ENCODE results near the gene AGPAT3. TPM values are rescaled to one million over a fixed set of nuclear protein-coding genes. Genes with fewer than 3 reads are reported as not detected.

The AGPAT3 gene
- total RNA-seq, 1 donor from 2014 or later, result 50.5 TPM

DNA sequence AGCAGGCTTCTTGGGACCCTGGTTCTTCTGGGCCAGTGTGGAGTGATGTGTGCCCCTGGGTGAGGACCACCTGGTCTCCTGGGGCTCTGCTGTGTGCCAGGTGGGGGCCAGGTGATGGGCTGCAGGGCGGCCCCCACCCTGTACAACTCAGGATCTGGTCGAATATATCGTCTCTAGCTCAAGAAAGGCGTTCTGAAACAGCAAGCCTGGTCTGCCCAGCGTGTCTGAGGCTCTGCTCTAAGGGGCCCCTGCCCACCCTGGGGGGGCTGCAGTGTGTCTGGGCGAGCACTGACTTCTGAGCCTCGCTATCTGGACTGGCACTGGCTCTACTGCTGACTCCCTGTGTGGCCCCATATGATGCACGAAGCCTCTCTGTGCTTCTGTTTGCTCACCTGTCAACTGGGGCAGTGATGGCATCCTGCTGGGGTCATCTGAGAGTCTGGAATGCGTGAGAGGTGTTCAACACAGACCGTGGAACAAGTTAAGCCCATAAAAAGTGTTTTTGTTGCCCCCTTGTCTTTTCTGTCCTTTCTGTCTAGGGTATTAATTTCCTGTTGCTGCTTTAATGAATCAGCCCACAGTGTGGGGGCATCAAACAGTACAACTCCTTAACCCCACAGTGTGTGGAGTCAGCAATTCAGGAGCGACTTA, 91.1 kb downstream of the AGPAT3 start:
- TF ChIP-seq, protein P1, sequence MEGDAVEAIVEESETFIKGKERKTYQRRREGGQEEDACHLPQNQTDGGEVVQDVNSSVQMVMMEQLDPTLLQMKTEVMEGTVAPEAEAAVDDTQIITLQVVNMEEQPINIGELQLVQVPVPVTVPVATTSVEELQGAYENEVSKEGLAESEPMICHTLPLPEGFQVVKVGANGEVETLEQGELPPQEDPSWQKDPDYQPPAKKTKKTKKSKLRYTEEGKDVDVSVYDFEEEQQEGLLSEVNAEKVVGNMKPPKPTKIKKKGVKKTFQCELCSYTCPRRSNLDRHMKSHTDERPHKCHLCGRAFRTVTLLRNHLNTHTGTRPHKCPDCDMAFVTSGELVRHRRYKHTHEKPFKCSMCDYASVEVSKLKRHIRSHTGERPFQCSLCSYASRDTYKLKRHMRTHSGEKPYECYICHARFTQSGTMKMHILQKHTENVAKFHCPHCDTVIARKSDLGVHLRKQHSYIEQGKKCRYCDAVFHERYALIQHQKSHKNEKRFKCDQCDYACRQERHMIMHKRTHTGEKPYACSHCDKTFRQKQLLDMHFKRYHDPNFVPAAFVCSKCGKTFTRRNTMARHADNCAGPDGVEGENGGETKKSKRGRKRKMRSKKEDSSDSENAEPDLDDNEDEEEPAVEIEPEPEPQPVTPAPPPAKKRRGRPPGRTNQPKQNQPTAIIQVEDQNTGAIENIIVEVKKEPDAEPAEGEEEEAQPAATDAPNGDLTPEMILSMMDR (IDR thresholded peaks at IDR 0.05; ENCODE audit: unreplicated experiment), result no peak
- peaks cover 8% of the 10 kb centered on the region for H3K4me1 Mint-ChIP-seq (ENCODE audit: low read depth)
- no peak overlapping the region for H3K4me3 Mint-ChIP-seq (ENCODE audit: low read depth)
- H3K27me3 Mint-ChIP-seq, result no peaks in the 10 kb centered on the region
- DNase-seq (ENCODE audit: low spot score, unreplicated experiment), result no peak
- no peaks in the 10 kb centered on the region for H3K9me3 Mint-ChIP-seq (ENCODE audit: low read depth)
- peaks cover 1% of the 10 kb centered on the region for H3K36me3 Mint-ChIP-seq (ENCODE audit: insufficient read depth)
- no peak overlapping the region for H3K27ac Mint-ChIP-seq

DNA sequence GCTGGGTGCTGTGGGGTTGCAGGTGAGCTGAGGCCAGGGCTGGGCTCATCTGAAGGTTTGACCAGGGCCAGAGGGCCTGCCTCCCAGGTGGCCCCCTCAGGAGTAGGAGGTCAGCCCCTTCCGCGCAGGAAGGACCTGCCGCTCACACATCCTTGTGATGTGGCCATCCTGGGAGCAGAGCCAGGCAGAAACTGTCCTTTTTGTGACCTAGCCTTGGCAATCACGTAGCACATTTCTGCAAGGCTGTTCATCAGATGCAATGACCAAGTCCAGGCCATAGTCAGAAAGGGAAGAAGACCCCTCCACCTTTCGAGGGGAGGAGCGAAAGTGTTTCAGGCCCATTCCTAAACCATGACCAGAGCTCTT, 91.6 kb downstream of the AGPAT3 start:
- Mint-ChIP-seq H3K4me3 (ENCODE audit: low read depth) (no peak overlapping the region), H3K9me3 (ENCODE audit: low read depth) (no peaks in the 10 kb centered on the region)
- TF ChIP-seq, protein P1 (IDR thresholded peaks at IDR 0.05; ENCODE audit: unreplicated experiment), result no peak

DNA sequence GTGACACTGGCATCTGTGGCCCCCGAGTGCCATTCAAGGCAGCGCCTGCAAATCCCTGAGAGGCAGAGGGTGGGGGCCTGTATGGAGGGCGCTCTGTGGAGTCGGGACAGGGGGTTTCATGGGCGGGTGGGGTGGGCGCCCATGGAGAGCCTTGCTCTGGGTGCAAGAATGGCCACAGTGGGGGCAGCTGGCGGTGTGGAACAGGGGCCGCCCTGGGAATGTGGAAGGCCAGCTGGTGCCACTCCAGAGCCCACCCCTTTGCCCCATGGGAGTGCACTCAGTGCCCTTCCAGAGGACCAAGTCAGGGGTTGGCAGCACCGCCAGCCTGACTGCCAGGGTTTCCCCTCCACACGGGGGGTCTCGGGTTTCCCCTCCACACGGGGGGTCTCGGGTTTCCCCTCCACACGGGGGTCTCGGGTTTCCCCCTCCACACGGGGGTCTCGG, 92.1 kb downstream of the AGPAT3 start:
- Mint-ChIP-seq H3K4me1 (ENCODE audit: low read depth) (peaks cover 8% of the 10 kb centered on the region), H3K36me3 (ENCODE audit: insufficient read depth) (peaks cover 1% of the 10 kb centered on the region), H3K27ac (no peak overlapping the region), H3K4me3 (ENCODE audit: low read depth) (no peak overlapping the region), H3K9me3 (ENCODE audit: low read depth) (no peaks in the 10 kb centered on the region), H3K27me3 (no peaks in the 10 kb centered on the region)
- TF ChIP-seq, protein P1 (IDR thresholded peaks at IDR 0.05; ENCODE audit: unreplicated experiment), result no peak
- no peak for DNase-seq (ENCODE audit: low spot score, unreplicated experiment)

More for the DNA sequence above, 91.6 kb downstream of the AGPAT3 start:
- DNase-seq (ENCODE audit: low spot score, unreplicated experiment), result no peak
- H3K36me3 Mint-ChIP-seq (ENCODE audit: insufficient read depth), result peaks cover 1% of the 10 kb centered on the region
- no peak overlapping the region for H3K27ac Mint-ChIP-seq
- H3K27me3 Mint-ChIP-seq, result no peaks in the 10 kb centered on the region
- H3K4me1 Mint-ChIP-seq (ENCODE audit: low read depth), result peaks cover 8% of the 10 kb centered on the region

DNA sequence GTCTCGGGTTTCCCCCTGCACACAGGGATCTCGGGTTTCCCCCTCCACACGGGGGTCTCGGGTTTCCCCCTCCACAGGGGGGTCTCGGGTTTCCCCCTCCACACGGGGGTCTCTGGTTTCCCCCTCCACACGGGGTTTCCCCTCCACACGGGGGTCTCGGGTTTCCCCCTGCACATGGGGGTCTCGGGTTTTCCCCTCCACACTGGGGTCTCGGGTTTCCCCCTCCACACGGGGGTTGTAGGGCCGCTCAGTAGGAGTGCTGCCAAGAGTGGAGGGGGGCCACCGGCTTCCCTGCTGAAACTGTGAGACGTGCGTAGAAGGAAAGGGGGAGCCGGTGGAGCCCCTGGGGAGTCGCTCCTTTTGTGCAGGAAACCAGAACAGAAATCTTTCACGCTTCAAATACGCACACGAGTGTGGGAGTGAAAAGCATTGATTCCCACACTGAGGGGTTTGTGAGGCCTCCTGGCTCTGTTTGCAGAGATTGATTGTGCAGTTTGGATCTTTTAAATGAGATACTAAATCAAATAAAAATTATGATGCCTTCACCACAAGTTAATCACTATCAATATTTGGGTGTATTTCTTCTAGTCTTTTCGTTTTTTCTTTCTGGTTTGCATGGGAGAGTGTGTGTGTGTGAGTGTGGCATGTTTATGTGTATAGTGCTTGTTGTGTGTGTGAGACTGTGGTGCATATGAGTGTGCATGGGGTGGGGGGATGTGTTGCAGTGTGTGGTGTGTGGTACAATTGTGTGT, 92.8 kb downstream of the AGPAT3 start:
- TF ChIP-seq, protein P1 (IDR thresholded peaks at IDR 0.05; ENCODE audit: unreplicated experiment), result no peak
- no peak for DNase-seq (ENCODE audit: low spot score, unreplicated experiment)
- Mint-ChIP-seq H3K36me3 (ENCODE audit: insufficient read depth) (peaks cover 4% of the 10 kb centered on the region), H3K27me3 (no peaks in the 10 kb centered on the region), H3K4me1 (ENCODE audit: low read depth) (peaks cover 8% of the 10 kb centered on the region), H3K9me3 (ENCODE audit: low read depth) (no peaks in the 10 kb centered on the region), H3K4me3 (ENCODE audit: low read depth) (no peak overlapping the region), H3K27ac (no peak overlapping the region)

DNA sequence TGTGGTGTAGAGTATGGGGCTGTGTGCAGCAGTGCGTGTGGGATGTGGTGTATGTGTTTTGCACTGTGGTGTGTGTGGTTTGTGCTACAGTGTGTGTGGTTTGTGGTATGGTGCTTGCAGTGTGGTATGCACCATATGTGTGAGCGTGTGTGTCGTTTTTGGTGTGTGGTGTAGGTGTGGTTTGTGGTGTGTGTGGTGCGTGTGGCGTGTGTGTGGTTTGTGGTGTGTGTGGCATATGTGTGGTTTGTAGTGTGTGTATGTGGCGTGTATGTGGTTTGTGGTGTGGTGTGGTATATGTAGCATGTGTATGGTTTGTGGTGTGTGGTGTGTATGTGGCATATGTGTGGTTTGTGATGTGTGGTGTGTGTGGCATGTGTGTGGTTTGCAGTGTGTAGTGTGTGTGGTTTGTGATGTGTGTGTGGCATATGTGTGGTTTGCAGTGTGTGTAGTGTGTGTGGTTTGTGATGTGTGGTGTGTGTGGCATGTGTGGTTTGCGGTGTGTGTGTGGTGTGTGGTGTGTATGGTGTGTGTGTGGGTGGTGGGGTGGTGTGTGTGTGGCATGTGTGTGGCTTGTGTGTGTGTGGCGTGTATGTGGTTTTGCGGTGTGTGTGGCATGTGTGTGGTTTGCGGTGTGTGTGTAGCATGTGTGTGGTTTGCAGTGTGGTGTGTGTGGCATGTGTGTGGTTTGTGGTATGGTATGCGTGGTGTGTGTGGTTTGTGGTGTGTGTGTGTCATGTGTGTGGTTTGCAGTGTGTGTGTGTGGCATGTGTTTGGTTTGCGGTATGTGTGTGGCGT, 93.5 kb downstream of the AGPAT3 start:
- DNase-seq (ENCODE audit: low spot score, unreplicated experiment), result no peak
- H3K4me1 Mint-ChIP-seq (ENCODE audit: low read depth), result peaks cover 8% of the 10 kb centered on the region
- TF ChIP-seq, protein P1 (IDR thresholded peaks at IDR 0.05; ENCODE audit: unreplicated experiment), result no peak
- H3K36me3 Mint-ChIP-seq (ENCODE audit: insufficient read depth), result peaks cover 8% of the 10 kb centered on the region
- no peaks in the 10 kb centered on the region for H3K9me3 Mint-ChIP-seq (ENCODE audit: low read depth)
- H3K27me3 Mint-ChIP-seq, result no peaks in the 10 kb centered on the region
- no peak overlapping the region for H3K4me3 Mint-ChIP-seq (ENCODE audit: low read depth)
- no peak overlapping the region for H3K27ac Mint-ChIP-seq
